Choroid plexus epithelial cell (primary cell): Measurements from ENCODE around the gene TXNRD2.

Experiments
- DNase-seq: peaks from one replicate; pipeline ENCODE4 v3.0.0-alpha.2; 2010; ENCODE audit warnings: low read depth
- H3K4me3 ChIP-seq: 2 replicates; pipeline ENCODE4 v1.5.1; 2011; ENCODE audit warnings: low read depth, mild to moderate bottlenecking, control low read depth, low read length, moderate library complexity
- TF ChIP-seq, protein P1 (sequence below): conservative IDR thresholded peaks from 2 replicates; pipeline ENCODE4 v1.5.1; 2011; ENCODE audit warnings: low read depth, mild to moderate bottlenecking, control low read depth, inconsistent platforms, low read length, moderate library complexity

Gene TXNRD2

DNA sequence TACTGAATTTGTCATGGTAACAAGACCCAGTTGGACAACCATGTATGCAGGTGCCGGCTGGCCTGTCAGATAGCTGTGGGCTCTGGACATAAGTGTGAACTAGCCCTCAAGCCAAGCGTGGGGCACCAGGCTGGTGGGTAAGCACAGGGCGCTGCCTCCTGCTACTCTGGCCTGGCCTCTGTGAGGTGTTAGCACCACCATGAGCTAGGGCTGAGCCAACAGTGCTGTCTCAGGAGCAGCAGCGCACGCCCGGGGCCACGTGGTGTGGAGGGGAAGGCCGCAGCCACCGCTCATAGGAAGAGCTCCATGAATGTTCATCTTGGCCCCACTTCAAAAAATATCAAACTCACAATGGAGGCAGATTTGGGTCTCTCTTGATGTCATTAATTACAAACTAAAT is 51.7 kb downstream of the TXNRD2 start:
- no peak overlapping the region for H3K4me3 ChIP-seq
- DNase-seq, result no peak
- TF ChIP-seq, protein P1, sequence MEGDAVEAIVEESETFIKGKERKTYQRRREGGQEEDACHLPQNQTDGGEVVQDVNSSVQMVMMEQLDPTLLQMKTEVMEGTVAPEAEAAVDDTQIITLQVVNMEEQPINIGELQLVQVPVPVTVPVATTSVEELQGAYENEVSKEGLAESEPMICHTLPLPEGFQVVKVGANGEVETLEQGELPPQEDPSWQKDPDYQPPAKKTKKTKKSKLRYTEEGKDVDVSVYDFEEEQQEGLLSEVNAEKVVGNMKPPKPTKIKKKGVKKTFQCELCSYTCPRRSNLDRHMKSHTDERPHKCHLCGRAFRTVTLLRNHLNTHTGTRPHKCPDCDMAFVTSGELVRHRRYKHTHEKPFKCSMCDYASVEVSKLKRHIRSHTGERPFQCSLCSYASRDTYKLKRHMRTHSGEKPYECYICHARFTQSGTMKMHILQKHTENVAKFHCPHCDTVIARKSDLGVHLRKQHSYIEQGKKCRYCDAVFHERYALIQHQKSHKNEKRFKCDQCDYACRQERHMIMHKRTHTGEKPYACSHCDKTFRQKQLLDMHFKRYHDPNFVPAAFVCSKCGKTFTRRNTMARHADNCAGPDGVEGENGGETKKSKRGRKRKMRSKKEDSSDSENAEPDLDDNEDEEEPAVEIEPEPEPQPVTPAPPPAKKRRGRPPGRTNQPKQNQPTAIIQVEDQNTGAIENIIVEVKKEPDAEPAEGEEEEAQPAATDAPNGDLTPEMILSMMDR, result no peak

- no peak overlapping the region for H3K4me3 ChIP-seq
- no peak for DNase-seq
- TF ChIP-seq, protein P1, result no peak
Observed at GRCh38 chr22:19888131-19888746, 53.4 kb downstream of the TXNRD2 start.

DNA sequence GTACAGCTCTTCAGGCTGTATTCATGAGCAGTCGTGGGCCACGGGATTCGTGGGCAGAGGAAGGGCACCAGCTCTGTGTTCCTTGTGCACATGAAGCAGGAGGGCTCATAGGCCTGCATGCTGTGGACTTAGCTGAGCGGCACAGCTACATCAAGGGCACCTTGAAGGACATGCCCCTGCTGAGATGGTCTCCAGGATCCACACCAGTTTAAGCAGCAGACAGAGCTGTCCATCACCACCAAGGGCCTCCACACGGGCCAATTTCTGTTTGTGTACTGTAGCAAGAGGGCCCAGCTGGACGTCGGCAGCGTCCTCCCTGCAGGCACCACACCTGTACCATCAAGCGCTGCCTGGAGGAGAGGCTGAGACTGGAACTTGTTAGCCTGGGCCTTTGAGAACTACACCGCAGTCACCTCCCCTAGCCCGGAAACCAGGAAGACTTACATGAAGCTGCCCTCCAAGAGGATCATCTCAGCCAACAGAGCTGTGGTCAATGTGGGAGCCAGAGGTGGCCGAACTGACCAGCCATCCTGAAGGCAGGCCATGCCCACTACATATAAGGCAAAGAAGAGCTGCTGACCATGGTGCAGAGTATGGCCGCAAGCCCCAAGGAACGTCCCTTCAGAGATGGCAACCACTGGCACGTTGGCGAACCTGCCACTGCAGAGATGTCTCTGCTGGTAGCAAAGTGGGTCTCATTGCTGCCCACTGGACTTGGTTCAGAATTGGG is 54.2 kb downstream of the TXNRD2 start:
- H3K4me3 ChIP-seq, result no peak overlapping the region
- no peak for DNase-seq
- TF ChIP-seq, protein P1, result no peak

- DNase-seq, result peak; percentile 60
- TF ChIP-seq, protein P1, result no peak
- no peak overlapping the region for H3K4me3 ChIP-seq
Observed at GRCh38 chr22:19886605-19887255, 54.9 kb downstream of the TXNRD2 start.

- DNase-seq, result no peak
- TF ChIP-seq, protein P1, result no peak
- no peak overlapping the region for H3K4me3 ChIP-seq
Observed at GRCh38 chr22:19885841-19886592, 55.6 kb downstream of the TXNRD2 start.

DNA sequence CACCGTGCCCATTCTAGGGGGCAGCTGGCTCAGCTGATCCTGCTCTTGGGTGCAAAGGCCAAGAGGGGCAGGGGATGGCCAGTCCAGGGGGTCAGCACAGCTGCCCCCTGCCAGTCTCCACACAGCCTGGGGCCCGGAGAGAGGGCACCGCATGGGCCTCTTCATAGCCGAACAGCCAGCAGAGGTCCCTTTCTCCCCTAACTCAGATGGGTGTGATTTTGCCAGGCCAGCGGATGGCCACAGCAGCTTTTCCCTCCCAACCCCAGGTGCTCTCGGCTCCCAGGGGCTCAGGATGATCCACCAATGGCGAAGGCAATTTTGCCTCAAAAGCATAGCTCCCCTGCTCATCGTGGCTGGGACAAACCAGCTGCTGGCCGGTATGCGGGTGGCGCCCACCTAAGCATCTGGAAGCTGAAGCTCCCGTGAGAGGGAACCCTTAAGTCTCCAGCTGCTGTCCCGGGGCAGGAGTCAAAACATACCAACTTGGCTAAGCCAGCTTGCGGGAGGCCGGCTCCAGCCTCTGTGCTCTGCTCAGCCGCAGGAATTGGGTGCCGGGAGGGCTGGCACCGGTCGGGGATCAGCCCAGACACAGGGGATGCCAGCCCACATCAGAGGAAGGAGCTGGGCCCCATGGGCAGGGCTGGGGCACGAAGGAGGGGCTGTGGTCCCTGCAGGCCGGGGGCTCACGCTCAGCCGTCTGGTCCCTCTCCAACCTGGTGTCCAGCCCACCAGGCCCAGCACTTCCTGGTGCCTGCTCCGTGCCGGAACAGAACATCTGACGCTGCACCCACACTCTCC is 56.5 kb downstream of the TXNRD2 start:
- no peak for DNase-seq
- TF ChIP-seq, protein P1, result no peak
- H3K4me3 ChIP-seq, result no peak overlapping the region
